ENCODE data around the gene WFS1. TPM values are rescaled to one million over a fixed set of nuclear protein-coding genes. Genes with fewer than 3 reads are reported as not detected.

WFS1 gene
- total RNA-seq, 4 donors from 2014 or later, result 31.5 to 124 (median 34.8) TPM

DNA sequence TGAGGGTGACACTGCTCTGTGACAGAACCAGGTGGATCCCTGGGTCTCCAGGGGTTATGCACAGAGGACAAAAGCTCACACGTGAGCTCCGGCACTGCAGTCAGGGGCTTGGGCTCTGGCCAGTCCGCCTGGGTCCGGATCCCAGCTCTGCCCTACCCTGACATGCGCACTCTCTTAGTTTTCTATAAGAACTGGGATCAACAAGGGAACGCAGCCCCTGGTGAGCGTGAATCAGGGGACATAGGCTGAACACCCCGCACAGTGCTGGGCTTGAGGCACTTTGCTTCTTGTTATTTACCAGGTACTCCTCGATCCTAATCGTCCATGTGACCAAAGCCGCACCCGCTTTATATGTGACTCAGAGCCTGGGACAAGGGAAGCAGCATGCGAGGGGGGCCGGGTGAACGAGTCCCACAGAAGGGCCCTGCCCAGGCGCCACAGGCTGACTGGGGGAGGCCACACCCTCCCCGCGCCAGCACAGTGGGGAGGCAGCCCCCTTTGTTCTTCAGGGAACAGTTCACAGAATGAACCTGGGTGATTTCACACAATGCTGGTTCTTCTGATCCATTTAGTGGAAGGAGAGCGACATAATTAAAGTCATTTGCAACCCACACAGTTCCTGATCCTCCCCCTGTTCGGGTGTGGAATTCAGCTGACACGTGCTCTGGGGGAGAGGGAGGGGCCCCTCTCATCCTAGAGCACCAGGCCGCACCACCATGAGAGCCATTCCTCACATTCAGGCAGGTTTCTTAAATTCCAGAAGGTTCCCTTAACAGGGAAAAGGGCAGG is 55.5 kb downstream of the WFS1 start:
- H3K4me3 ChIP-seq, result peak overlapping the region; percentile 7
- peaks cover 15% of the 10 kb centered on the region for H3K27me3 ChIP-seq
- peaks cover 21% of the 10 kb centered on the region for H3K4me1 ChIP-seq
- H3K27ac ChIP-seq, result peak overlapping the region; percentile 81
- TF ChIP-seq CTCF (IDR thresholded peaks at IDR 0.05), result no peak
- no peak for TF ChIP-seq POLR2AphosphoS5 (IDR thresholded peaks at IDR 0.05)
- TF ChIP-seq POLR2A (IDR thresholded peaks at IDR 0.05), result no peak
- TF ChIP-seq EP300 (IDR thresholded peaks at IDR 0.05), result no peak
- H3K36me3 ChIP-seq, result no peaks in the 10 kb centered on the region
- 23% methylated on average over 18 of the region's 22 CpGs for WGBS
- no peaks in the 10 kb centered on the region for H3K9me3 ChIP-seq
- DNase-seq (ENCODE audit: low spot score in 2 of 2), result peak in 1 of 2 donors; percentile 80

DNA sequence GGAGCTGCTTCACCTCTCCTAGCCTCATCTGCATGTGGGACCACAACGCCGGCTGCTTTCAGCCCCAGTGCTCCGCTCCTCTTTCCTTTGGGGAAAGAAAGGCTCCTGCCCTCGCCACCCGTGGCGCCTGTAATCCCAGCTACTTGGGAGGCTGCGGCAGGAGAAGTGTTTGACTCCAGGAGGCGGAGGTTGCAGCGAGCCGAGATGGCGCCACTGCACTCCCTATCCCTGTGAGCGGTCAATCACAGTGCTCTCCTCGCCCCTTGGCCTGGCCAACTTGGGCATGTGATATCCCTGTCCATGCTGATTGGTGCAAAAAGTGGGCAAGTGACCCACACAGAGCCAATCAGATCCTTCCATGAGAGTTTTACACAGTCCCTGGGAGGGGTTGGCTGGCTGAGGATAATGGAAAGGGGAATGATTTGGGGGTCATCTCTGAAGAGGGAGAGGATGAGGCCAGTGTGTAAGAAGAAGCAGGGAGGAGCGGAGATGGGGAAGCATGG is 56.2 kb downstream of the WFS1 start:
- peak overlapping the region; percentile 81 for H3K27ac ChIP-seq
- no peak overlapping the region for H3K4me3 ChIP-seq
- H3K9me3 ChIP-seq, result no peaks in the 10 kb centered on the region
- no peak for TF ChIP-seq POLR2A (IDR thresholded peaks at IDR 0.05)
- H3K27me3 ChIP-seq, result peaks cover 15% of the 10 kb centered on the region
- no peaks in the 10 kb centered on the region for H3K36me3 ChIP-seq
- peaks cover 21% of the 10 kb centered on the region for H3K4me1 ChIP-seq
- DNase-seq (ENCODE audit: low spot score in 2 of 2), result no peak
- 96% methylated on average over 10 of the region's 14 CpGs for WGBS

- WGBS, result 88% methylated on average over 22 of the region's 28 CpGs
Observed at GRCh38 chr4:6326312-6327060, 56.8 kb downstream of the WFS1 start.

DNA sequence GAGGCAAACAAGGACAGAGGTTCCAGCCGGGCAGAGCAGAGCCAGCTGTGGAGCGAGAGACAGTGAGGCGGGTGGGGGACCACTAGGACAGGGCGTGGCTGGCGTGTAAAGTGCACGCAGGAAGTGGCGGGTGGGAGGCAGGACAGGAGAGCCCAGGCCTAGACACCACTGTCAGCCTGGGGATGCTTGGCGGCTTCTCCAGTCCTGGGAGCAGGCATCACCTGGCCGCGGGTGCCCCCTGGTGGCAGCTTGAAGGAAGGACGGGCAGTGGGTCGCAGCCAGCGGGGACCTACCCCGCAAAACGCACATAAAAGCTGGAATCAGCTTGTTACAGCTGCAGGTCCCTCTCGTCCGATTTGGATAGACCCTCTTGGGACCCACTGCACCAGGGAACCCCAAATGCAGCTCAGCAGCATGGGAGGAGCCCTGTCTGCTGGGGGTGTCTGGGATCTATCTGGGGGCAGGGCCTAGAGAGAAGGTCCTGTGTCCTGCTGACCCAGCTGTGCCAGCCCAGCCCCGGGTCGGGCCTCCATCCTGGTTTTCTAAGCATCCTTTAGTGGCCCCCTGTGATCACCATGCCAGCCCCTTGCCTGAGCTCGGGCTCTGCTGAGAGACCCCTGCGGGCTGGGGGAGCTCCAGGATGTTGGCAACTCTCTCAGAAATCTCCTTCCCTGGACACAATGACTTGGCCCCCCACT is 57.7 kb downstream of the WFS1 start:
- no peak overlapping the region for H3K27ac ChIP-seq
- peaks cover 2% of the 10 kb centered on the region for H3K36me3 ChIP-seq
- 16% methylated on average over 17 of the region's 21 CpGs for WGBS
- TF ChIP-seq POLR2AphosphoS5 (IDR thresholded peaks at IDR 0.05), result no peak
- peak; percentile 82 to 94 for TF ChIP-seq CTCF (IDR thresholded peaks at IDR 0.05)
- no peak overlapping the region for H3K4me3 ChIP-seq
- peaks cover 15% of the 10 kb centered on the region for H3K27me3 ChIP-seq
- peaks cover 21% of the 10 kb centered on the region for H3K4me1 ChIP-seq
- H3K9me3 ChIP-seq, result no peaks in the 10 kb centered on the region
- peak; percentile 87 to 90 for DNase-seq (ENCODE audit: low spot score in 2 of 2)

More at GRCh38 chr4:6326312-6327060, 56.8 kb downstream of the WFS1 start:
- DNase-seq (ENCODE audit: low spot score in 2 of 2), result no peak
- no peak for TF ChIP-seq POLR2AphosphoS5 (IDR thresholded peaks at IDR 0.05)
- no peak for TF ChIP-seq CTCF (IDR thresholded peaks at IDR 0.05)
- TF ChIP-seq EP300 (IDR thresholded peaks at IDR 0.05), result no peak
- TF ChIP-seq POLR2A (IDR thresholded peaks at IDR 0.05), result no peak
- Histone ChIP-seq H3K27ac (no peak overlapping the region), H3K4me1 (peaks cover 21% of the 10 kb centered on the region), H3K4me3 (no peak overlapping the region), H3K27me3 (peaks cover 15% of the 10 kb centered on the region), H3K36me3 (no peaks in the 10 kb centered on the region), H3K9me3 (no peaks in the 10 kb centered on the region)

GRCh38 chr4:6328526-6328925 is 58.9 kb downstream of the WFS1 start:
- WGBS, result 70% methylated on average over 8 of the region's 8 CpGs
- H3K27ac ChIP-seq, result no peak overlapping the region
- no peak overlapping the region for H3K4me3 ChIP-seq
- H3K9me3 ChIP-seq, result no peaks in the 10 kb centered on the region
- peaks cover 19% of the 10 kb centered on the region for H3K27me3 ChIP-seq
- peaks cover 21% of the 10 kb centered on the region for H3K4me1 ChIP-seq
- no peak for DNase-seq (ENCODE audit: low spot score in 2 of 2)
- peaks cover 5% of the 10 kb centered on the region for H3K36me3 ChIP-seq
- TF ChIP-seq EP300 (IDR thresholded peaks at IDR 0.05), result no peak
- no peak for TF ChIP-seq POLR2AphosphoS5 (IDR thresholded peaks at IDR 0.05)
- no peak for TF ChIP-seq CTCF (IDR thresholded peaks at IDR 0.05)
- TF ChIP-seq POLR2A (IDR thresholded peaks at IDR 0.05), result no peak

Measured in suprapubic skin (tissue), 4 donors.